SK-N-MC (cell line): Measurements from ENCODE around the gene CCNF.

ENCODE experiments used
- DNase-seq: peaks from one replicate; pipeline ENCODE4 v3.0.0-alpha.2; 2011; ENCODE audit warnings: low read depth, low spot score
- H3K27ac ChIP-seq: fragments of 200-600 bp; sonication (generic); 2 replicates; pipeline ENCODE4 v1.5.1; 2016; ENCODE audit warnings: mixed run types
- H3K36me3 ChIP-seq: fragments of 200-600 bp; sonication (generic); 2 replicates; pipeline ENCODE4 v1.6.1; 2017; ENCODE audit warnings: antibody characterized with exemption, low read length, mixed read lengths; ENCODE audit not compliant: insufficient read depth
- H3K4me3 ChIP-seq: fragments of 200-600 bp; sonication (generic); 2 replicates; pipeline ENCODE4 v1.5.1; 2016
- H3K9ac ChIP-seq: fragments of 200-600 bp; sonication (generic); 2 replicates; pipeline ENCODE4 v1.8.0; 2017; ENCODE audit warnings: mixed run types, mixed read lengths; ENCODE audit not compliant: insufficient read length
- H3K9me3 ChIP-seq: fragments of 200-600 bp; sonication (generic); 2 replicates; pipeline ENCODE4 v1.6.1; 2017; ENCODE audit warnings: low read depth, mild to moderate bottlenecking, antibody characterized with exemption, low read length, moderate library complexity, mixed read lengths
- EZH2 ChIP-seq: fragments of 200-600 bp; sonication (generic); IDR thresholded peaks from one replicate; pipeline ENCODE4 v1.6.1; 2017; ENCODE audit warnings: antibody characterized with exemption
- FOXP2 ChIP-seq: optimal IDR thresholded peaks from 2 replicates; pipeline ENCODE3; 2011; ENCODE audit warnings: mild to moderate bottlenecking, moderate library complexity; ENCODE audit not compliant: insufficient read depth; ENCODE audit errors: extremely low read length, control extremely low read depth
- POLR2AphosphoS5 ChIP-seq: IDR thresholded peaks from 2 replicates; pipeline ENCODE4 v1.6.1; 2012; ENCODE audit warnings: mild to moderate bottlenecking, low read depth, low read length, borderline replicate concordance

Gene CCNF

GRCh38 chr16:2487903-2488531, 58.8 kb downstream of the CCNF start:
- Histone ChIP-seq H3K4me3 (no peak overlapping the region), H3K36me3 (no peaks in the 10 kb centered on the region), H3K27ac (peak overlapping the region; percentile 25; the same call in 1 of the 2 replicates), H3K9ac (peak overlapping the region; percentile 20), H3K9me3 (no peaks in the 10 kb centered on the region)
- no peak for TF ChIP-seq POLR2AphosphoS5
- no peak for TF ChIP-seq EZH2
- TF ChIP-seq FOXP2, result no peak
- no peak for DNase-seq

- no peak for DNase-seq
- no peak for TF ChIP-seq POLR2AphosphoS5
- TF ChIP-seq FOXP2, result no peak
- TF ChIP-seq EZH2, result no peak
- no peaks in the 10 kb centered on the region for H3K36me3 ChIP-seq
Measured at GRCh38 chr16:2489581-2489980, 60.3 kb downstream of the CCNF start.

GRCh38 chr16:2490190-2491105, 61.2 kb downstream of the CCNF start:
- no peak for DNase-seq
- no peak overlapping the region for H3K27ac ChIP-seq
- H3K4me3 ChIP-seq, result no peak overlapping the region
- TF ChIP-seq EZH2 (no peak), POLR2AphosphoS5 (no peak), FOXP2 (no peak)
- no peaks in the 10 kb centered on the region for H3K36me3 ChIP-seq
- H3K9me3 ChIP-seq, result no peaks in the 10 kb centered on the region
- H3K9ac ChIP-seq, result no peak overlapping the region

More at GRCh38 chr16:2489581-2489980, 60.3 kb downstream of the CCNF start:
- Histone ChIP-seq H3K27ac (no peak overlapping the region), H3K9ac (no peak overlapping the region), H3K4me3 (no peak overlapping the region), H3K9me3 (no peaks in the 10 kb centered on the region)

- TF ChIP-seq EZH2 (no peak), FOXP2 (no peak), POLR2AphosphoS5 (no peak)
- Histone ChIP-seq H3K9me3 (no peaks in the 10 kb centered on the region), H3K36me3 (peaks cover 5% of the 10 kb centered on the region; the same call in 1 of the 2 replicates), H3K9ac (no peak overlapping the region), H3K27ac (no peak overlapping the region), H3K4me3 (no peak overlapping the region)
- no peak for DNase-seq
Measured at GRCh38 chr16:2492292-2492691, 63.0 kb downstream of the CCNF start.

DNA sequence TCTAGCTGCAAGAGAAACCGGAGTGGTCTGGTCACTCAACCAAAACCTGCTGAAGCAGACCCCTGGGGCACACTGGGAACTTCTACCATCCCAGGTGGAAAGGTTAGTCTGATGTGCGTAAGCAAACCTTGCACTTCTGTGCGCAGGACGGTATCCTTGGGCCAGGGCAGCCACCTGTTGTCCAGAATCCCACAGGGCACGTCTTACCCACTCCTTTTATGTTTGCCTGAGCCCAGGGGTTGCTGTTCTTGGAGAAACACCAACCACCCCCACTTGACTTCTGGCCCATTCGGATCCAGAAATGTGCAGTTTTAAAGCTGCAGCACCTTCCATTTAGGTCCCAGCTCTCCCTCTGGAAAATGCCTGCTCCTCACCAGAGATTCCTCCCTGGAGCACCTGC, 64.4 kb downstream of the CCNF start:
- TF ChIP-seq FOXP2 (no peak), EZH2 (no peak), POLR2AphosphoS5 (no peak)
- Histone ChIP-seq H3K36me3 (peaks cover 5% of the 10 kb centered on the region; the same call in 1 of the 2 replicates), H3K4me3 (no peak overlapping the region), H3K27ac (no peak overlapping the region), H3K9ac (no peak overlapping the region), H3K9me3 (no peaks in the 10 kb centered on the region)
- DNase-seq, result no peak

DNA sequence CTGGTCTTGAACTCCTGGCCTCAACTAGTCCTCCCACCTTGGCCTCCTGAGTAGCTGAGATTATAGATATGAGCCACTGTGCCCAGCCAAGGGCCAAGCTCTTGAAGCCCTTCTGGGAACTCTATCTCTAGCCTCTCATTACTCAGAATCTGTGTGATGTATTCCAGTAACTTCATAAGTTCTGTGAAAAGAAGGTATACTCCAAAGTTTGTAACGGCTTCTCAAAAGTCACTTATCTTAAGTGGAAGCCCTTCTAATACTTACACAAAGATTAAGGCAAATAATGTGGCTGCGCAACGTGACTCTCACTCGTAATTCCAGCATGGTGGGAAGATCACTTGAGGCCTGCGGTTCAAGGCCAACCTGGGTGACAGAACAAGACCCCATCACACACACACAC, 65.4 kb downstream of the CCNF start:
- DNase-seq, result no peak
- H3K36me3 ChIP-seq, result peaks cover 5% of the 10 kb centered on the region; the same call in 1 of the 2 replicates
- H3K4me3 ChIP-seq, result no peak overlapping the region
- TF ChIP-seq EZH2 (no peak), POLR2AphosphoS5 (no peak), FOXP2 (no peak)
- no peaks in the 10 kb centered on the region for H3K9me3 ChIP-seq
- no peak overlapping the region for H3K27ac ChIP-seq
- H3K9ac ChIP-seq, result no peak overlapping the region

GRCh38 chr16:2495041-2495440, 65.8 kb downstream of the CCNF start:
- DNase-seq, result no peak
- peaks cover 5% of the 10 kb centered on the region; the same call in 1 of the 2 replicates for H3K36me3 ChIP-seq
- TF ChIP-seq EZH2 (no peak), FOXP2 (no peak), POLR2AphosphoS5 (no peak)
- H3K9me3 ChIP-seq, result no peaks in the 10 kb centered on the region
- H3K27ac ChIP-seq, result no peak overlapping the region
- H3K4me3 ChIP-seq, result no peak overlapping the region
- no peak overlapping the region for H3K9ac ChIP-seq
